DOHH2 (cell line): ENCODE results near the gene SCAMP4.

Experiments used
- EZH2phosphoT487 ChIP-seq: fragments of 200-600 bp; sonication (generic); IDR thresholded peaks from 2 replicates; pipeline ENCODE4 v1.6.1; 2017; ENCODE audit warnings: borderline replicate concordance, mild to moderate bottlenecking, antibody characterized with exemption, low read length, moderate library complexity, mixed read lengths
- TF ChIP-seq, protein P1 (sequence below): fragments of 200-600 bp; sonication (generic); IDR thresholded peaks from one replicate; pipeline ENCODE4 v1.5.1; 2014; ENCODE audit warnings: antibody characterized with exemption, mild to moderate bottlenecking, low read depth, low read length; ENCODE audit not compliant: poor library complexity, severe bottlenecking

DNA sequence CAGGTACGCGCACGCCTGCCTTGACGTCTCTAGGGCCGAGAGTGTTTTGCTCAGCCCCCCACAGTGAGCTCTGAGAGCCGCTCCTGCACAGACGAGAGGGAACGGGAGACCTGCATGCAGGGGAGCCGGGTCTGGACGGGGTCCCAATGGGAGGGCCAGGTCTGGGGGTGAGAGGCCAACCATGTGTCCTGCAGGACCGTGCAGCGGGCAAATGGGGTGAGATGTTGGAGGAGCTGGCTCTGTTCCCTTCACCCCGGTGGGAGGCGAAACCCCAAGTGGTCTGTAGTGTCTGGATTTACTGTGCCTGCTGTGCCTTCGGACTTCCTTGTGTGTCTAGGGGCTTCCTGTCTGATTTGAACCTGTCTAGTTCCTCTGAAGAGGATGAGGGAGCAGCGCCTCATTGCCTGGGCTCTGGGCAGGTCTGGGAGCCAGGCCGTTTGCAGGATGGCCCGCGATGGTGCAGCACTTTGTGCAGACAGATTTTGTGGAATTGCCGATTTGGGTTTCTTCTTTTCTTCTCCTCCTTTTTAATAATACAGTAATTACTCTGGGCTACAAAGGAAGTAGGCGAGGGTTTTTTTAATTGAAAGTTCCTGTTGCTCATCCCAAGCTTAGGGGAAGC, 37.8 kb downstream of the SCAMP4 start:
- TF ChIP-seq EZH2phosphoT487: no peak
- TF ChIP-seq, protein P1, sequence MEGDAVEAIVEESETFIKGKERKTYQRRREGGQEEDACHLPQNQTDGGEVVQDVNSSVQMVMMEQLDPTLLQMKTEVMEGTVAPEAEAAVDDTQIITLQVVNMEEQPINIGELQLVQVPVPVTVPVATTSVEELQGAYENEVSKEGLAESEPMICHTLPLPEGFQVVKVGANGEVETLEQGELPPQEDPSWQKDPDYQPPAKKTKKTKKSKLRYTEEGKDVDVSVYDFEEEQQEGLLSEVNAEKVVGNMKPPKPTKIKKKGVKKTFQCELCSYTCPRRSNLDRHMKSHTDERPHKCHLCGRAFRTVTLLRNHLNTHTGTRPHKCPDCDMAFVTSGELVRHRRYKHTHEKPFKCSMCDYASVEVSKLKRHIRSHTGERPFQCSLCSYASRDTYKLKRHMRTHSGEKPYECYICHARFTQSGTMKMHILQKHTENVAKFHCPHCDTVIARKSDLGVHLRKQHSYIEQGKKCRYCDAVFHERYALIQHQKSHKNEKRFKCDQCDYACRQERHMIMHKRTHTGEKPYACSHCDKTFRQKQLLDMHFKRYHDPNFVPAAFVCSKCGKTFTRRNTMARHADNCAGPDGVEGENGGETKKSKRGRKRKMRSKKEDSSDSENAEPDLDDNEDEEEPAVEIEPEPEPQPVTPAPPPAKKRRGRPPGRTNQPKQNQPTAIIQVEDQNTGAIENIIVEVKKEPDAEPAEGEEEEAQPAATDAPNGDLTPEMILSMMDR: no peak
